Endothelial cell of hepatic sinusoid (primary cell): ENCODE data around the gene UBAC2.

Source experiments
- in situ Hi-C: cut with HindIII; loops from 2 replicates; pipeline ENCODE4 v1.10.0; 2017; ENCODE audit warnings: low sequenced_read_pairs

Gene UBAC2

GRCh38 chr13:99266827-99267226, 66.2 kb downstream of the UBAC2 start:
- in situ Hi-C loops, result loop anchor here (5.0 kb wide), 2 partner anchors 50 to 95 kb away; no protein-coding TSS in a partner anchor

GRCh38 chr13:99267927-99268326, 67.3 kb downstream of the UBAC2 start:
- in situ Hi-C loops, result loop anchor here (5.0 kb wide), 2 partner anchors 51 to 96 kb away; no protein-coding TSS in a partner anchor

- in situ Hi-C loops, result loop anchor here (5.0 kb wide), 2 partner anchors 52 to 97 kb away; no protein-coding TSS in a partner anchor
Observed at GRCh38 chr13:99268822-99269221, 68.2 kb downstream of the UBAC2 start.

- in situ Hi-C loops, result loop anchor here (5.0 kb wide), 2 partner anchors 52 to 97 kb away; no protein-coding TSS in a partner anchor
Observed at GRCh38 chr13:99269627-99270241, 69.1 kb downstream of the UBAC2 start.

- in situ Hi-C loops, result no loop called here
Observed at GRCh38 chr13:99270518-99270917, 69.9 kb downstream of the UBAC2 start.

- in situ Hi-C loops, result no loop called here
Observed at GRCh38 chr13:99271249-99271648, 70.6 kb downstream of the UBAC2 start.

- in situ Hi-C loops, result no loop called here
Observed at GRCh38 chr13:99272481-99272880, 71.8 kb downstream of the UBAC2 start.

DNA sequence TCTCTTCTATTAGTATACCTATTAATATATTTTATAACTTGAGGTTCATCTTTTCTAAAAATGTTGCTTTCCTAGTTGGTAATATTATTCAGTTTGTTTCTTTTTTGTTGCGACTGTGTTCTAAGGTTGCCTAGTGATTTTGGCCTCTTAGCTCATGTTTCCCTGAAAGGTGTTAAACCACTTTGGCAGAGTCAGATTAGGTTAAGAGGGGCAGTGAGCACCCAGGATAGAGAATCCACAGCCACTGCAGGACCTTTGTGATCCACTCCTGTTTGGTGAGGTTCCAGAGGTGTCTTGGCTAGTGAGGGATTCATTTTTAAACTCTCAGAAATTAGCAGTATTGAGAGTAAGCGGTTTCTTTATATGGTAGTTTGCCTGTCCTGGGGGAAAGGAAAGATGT, 72.5 kb downstream of the UBAC2 start:
- in situ Hi-C loops, result no loop called here

DNA sequence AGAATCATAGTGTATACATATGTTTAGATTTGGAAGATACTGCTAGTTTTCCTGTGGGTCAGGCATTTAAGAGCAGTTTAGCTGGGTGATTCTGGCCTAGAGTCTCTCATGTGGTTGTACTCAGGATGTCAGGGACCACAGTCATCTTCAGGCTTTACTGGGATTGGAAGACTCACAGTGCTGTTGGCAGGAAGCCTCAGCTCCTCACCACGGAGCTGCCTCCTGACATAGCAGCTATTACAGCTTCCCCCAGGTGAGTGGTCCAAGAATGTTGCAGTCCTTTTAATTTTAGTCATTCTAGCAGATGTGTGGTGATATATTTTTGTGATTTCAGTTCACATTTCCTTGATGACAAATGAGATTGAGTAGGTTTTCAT, 74.4 kb downstream of the UBAC2 start:
- in situ Hi-C loops, result no loop called here

- in situ Hi-C loops, result no loop called here
Observed at GRCh38 chr13:99276706-99277105, 76.1 kb downstream of the UBAC2 start.

- in situ Hi-C loops, result no loop called here
Observed at GRCh38 chr13:99277629-99278028, 77.0 kb downstream of the UBAC2 start.

- in situ Hi-C loops, result no loop called here
Observed at GRCh38 chr13:99278200-99278599, 77.5 kb downstream of the UBAC2 start.

- in situ Hi-C loops, result no loop called here
Observed at GRCh38 chr13:99278843-99279242, 78.2 kb downstream of the UBAC2 start.

DNA sequence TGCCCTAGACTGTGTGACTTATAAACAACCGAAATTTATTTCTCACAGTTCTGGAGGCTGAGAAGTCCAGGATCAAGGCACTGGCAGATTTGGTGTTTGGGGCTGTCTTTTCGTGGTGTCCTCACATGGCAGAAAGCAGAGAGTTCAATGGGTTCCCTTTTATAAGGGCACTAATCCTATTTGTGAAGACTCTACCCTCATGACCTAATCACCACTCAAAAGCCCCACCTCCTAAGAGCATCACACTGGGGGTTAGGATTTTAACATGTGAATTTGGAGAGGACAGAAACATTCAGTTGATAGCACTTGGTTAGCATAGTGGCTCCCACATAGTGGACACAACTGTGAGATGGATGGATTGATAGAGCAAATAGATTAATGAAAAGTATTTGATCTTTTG, 79.0 kb downstream of the UBAC2 start:
- in situ Hi-C loops, result no loop called here

DNA sequence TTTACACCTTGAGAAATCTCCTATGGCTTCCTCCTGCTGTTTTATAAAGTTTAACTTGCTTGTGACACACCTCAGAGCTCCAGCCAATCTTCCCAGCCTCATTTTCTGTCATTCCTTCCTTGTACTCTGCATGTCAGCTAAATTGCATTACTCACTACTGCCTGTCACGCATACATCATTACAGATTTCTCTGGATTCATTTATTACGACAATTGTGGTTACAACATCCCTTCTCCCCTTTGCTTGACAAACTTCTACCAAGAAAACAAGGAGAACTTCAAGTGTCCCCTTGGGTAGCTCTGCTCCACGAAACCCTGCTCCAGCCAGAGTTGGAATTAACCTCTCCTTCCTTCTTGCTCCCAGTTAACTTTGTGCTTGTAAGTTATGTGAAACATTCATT, 79.5 kb downstream of the UBAC2 start:
- in situ Hi-C loops, result no loop called here

DNA sequence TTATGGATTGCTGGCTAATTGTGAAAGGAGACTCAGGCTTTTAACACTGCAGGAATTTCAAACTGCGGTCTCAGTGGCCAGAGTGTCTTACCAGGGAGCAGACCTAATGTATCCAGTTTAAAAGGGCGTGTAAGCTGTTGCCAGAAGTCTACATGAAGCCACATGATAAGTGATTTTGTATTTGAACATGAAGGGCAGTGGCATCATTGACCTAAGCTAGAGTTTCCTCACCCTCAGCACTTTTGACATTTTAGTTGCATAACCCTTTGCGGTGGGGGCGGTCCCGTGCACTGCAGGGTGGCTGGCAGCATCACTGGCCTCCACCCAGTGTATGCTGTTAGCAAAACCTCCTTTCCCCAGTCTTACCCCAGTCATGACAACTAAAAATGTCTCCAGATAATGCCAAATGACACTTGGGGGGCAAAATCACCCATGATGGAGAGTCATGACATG, 81.2 kb downstream of the UBAC2 start:
- in situ Hi-C loops, result no loop called here

- in situ Hi-C loops, result no loop called here
Observed at GRCh38 chr13:99282264-99283231, 81.9 kb downstream of the UBAC2 start.

- in situ Hi-C loops, result no loop called here
Observed at GRCh38 chr13:99285432-99286182, 85.0 kb downstream of the UBAC2 start.

DNA sequence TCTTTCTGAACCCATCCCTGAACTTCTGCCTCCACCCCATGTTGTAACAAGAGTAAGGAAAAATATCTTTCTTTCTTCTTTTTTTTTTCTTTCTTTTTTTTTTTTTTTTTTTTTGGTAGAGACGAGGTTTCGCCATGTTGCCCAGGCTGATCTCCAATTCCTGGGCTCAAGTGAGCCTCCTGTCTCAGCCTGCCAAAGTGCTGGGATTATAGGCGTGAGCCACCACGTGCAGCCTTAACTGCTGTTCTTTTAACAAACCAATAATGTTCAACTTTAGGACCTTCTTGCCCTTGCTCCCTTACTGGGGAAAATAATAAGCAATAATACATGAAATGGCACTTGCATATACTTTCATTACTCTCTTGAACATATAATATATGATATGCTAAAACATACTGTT, 86.9 kb downstream of the UBAC2 start:
- in situ Hi-C loops, result no loop called here

- in situ Hi-C loops, result no loop called here
Observed at GRCh38 chr13:99288089-99288488, 87.4 kb downstream of the UBAC2 start.

GRCh38 chr13:99289271-99289670, 88.6 kb downstream of the UBAC2 start:
- in situ Hi-C loops, result no loop called here
